Activated T-cell treated with anti-CD3 and anti-CD28 coated beads for 1 hour (primary cell): ENCODE measurements around the gene FAM184A.
"Not testable (repeated sequence)": the region's sequence is repeated elsewhere in the genome, so short reads cannot be mapped to it uniquely, and the experiment has no call there.

Source experiments
- DNase-seq: peaks from one replicate; pipeline ENCODE4 v3.0.0-alpha.2; 2020; ENCODE audit warnings: low read depth

The FAM184A gene

GRCh38 chr6:119078376-119079282, at the start of gene FAM184A:
Gene FAM184A (minus strand): TSS chr6:119078664. CDS start chr6:119078299, 365 bp downstream.
- peak; percentile 53 for DNase-seq

- no peak for DNase-seq
Observed at GRCh38 chr6:119127627-119128026, 49.2 kb upstream of the FAM184A start.

- no peak for DNase-seq
Observed at GRCh38 chr6:119126826-119127225, 48.4 kb upstream of the FAM184A start.

- DNase-seq = no peak
Observed at GRCh38 chr6:119126140-119126539, 47.7 kb upstream of the FAM184A start.

GRCh38 chr6:119125576-119125975, 47.1 kb upstream of the FAM184A start:
- no peak for DNase-seq

- DNase-seq = no peak
Observed at GRCh38 chr6:119124079-119124824, 45.8 kb upstream of the FAM184A start.

- DNase-seq = no peak
Observed at GRCh38 chr6:119122336-119122735, 43.9 kb upstream of the FAM184A start.

GRCh38 chr6:119121367-119121766, 42.9 kb upstream of the FAM184A start:
- no peak for DNase-seq

- no peak for DNase-seq
Observed at GRCh38 chr6:119119989-119120388, 41.5 kb upstream of the FAM184A start.

GRCh38 chr6:119119062-119119461, 40.6 kb upstream of the FAM184A start:
- DNase-seq = not testable (repeated sequence)

GRCh38 chr6:119116712-119117281, 38.3 kb upstream of the FAM184A start:
- DNase-seq = no peak

GRCh38 chr6:119113961-119114360, 35.5 kb upstream of the FAM184A start:
- DNase-seq = no peak

- DNase-seq = no peak
Observed at GRCh38 chr6:119112812-119113530, 34.5 kb upstream of the FAM184A start.

- DNase-seq = peak; percentile 6
Observed at GRCh38 chr6:119110601-119111548, 32.4 kb upstream of the FAM184A start.

- no peak for DNase-seq
Observed at GRCh38 chr6:119109654-119110325, 31.3 kb upstream of the FAM184A start.

GRCh38 chr6:119108076-119108475, 29.6 kb upstream of the FAM184A start:
- DNase-seq = no peak

- no peak for DNase-seq
Observed at GRCh38 chr6:119105282-119105681, 26.8 kb upstream of the FAM184A start.

GRCh38 chr6:119102901-119103300, 24.4 kb upstream of the FAM184A start:
- no peak for DNase-seq

- no peak for DNase-seq
Observed at GRCh38 chr6:119100115-119100514, 21.7 kb upstream of the FAM184A start.

GRCh38 chr6:119097815-119098361, 19.4 kb upstream of the FAM184A start:
- not testable (repeated sequence) for DNase-seq
